ENCODE results near the gene TUBB1.

Gene TUBB1

DNA sequence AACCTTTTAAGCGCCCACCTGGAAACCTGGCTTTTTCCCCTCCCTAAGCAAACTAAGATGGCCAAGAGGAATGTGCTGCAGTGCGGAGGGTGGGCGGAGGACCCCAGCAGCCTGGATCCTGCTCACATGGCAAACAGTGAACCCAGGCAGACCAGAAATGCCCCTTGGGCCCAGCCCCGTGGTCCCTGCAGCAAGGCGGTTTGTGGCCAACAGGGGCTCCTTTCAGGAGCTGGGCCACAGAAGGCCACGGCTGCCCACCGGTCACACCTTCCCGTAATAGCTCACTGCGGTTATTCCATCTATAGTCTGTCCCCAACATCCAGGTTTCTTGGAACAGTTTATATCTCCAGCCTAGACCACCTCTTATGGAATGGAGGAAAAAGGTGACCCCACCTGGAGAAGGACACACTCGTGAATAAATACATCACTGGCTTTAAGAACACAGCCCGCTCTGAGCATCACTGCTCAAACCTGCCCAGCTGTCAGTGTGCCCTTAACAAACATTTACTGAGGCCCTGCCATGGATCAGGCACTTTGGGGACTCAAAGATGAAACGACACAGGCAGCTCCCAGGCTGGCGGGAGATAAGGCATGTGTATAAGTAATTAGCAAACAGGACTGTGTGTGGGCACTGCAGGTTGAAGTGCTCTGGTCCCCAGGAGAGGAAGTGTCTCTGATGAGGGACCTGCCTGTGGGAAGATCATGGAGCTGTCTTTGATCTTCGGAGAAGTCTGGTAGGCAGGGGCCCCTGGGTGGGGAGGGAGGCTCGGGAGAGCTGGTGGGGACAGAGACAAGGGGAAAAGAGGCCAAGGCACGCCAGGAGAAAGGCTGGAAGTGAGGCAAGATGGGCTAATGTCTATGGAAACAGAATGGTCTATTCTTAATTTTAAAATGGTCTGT is 3.2 kb upstream of the TUBB1 start:
- no peak for DNase-seq (ENCODE audit: low read depth)
- H3K4me3 ChIP-seq (ENCODE audit: low read depth, low read length) = no peak overlapping the region

DNA sequence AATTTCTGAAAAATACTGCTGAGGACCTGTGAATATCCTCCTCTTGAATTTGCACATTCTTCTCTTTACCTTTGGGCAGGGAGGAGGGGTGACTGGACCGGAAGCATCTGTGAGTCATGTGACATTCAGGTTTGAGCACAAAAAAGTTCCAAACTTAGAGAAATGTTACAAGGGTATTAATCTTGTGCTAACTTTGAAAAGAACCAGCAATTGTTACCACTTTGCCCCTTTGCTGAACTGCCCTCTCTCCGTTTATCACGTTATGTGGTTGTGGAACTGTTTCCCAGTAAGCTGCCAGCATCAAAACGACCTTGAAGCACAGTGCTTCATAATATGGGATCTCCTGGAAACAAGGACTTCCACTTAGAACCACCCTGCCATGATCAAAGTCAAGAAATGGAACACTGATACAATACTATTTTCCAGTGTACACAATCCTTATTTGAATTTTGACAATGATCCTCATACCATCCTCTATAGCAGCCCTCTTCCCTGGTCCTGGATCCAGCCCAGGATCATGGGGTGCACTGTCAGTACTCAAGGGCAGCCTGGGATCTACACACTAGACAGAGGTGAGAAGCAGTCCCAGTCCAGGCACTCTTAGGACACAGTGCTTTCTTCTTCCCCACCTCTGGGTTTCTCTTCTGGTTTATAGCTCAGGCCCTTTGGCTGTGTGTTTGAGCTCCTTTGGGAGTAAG is 2.3 kb upstream of the TUBB1 start:
- no peak overlapping the region for H3K4me3 ChIP-seq (ENCODE audit: low read depth, low read length)
- DNase-seq (ENCODE audit: low read depth) = no peak

DNA sequence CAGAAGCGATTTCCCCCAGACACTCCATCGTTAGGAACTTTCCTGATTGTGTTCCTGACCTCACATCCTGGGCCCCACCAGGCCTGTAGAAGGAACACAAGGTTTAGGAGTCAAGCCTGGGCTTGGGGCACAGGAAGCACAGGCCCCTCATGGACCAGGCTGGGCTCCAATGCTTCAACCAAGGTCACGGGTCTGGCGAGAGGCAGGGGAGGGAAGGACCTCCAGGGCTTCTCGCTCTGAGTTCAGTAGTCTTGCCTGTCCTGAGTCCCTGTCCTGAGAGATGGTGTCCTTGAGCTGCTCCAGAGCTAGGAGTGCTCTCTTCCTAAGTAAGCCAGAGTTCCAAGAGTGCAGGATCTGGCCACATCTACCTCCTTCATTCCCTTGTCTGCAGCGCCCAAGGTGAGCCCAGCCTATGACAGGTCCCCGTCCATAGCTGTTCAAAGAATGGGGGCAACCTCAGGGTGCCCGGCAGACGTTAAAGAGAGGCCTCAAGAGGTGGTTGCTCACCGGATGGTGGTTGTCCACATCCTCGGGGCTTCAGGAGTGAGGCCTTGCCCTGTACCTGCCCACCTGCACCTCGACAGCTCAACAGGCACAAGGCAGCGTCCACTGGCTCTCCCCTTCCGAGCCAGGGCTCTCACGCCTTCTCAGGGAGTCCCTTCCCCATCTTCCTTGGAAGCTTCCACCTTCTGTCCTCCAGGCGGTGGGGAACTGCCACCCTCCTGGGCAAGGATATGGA is 1.6 kb upstream of the TUBB1 start:
- H3K4me3 ChIP-seq (ENCODE audit: low read depth, low read length) = no peak overlapping the region
- DNase-seq (ENCODE audit: low read depth) = no peak

DNA sequence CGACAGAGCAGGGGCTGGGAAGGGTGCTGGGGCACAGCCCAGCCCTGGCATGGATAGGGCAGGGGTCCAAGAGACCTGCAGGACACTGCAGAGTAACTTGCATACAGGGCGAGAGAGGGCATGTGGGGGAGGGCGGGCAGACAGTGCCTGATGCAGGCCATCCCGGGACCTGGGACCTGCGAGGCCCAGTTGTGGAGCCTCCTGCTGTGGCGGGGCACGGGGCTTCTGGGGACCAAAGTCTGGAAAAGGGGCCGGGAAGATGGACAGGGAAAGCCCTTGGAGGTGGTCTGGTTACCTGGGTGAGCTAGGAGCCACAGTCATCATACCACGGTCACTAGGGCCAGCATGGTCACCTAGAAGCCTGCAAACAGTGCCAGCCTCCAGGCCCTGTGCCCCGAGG is 412 bp upstream of the TUBB1 start:
- H3K4me3 ChIP-seq (ENCODE audit: low read depth, low read length) = no peak overlapping the region
- no peak for DNase-seq (ENCODE audit: low read depth)

DNA sequence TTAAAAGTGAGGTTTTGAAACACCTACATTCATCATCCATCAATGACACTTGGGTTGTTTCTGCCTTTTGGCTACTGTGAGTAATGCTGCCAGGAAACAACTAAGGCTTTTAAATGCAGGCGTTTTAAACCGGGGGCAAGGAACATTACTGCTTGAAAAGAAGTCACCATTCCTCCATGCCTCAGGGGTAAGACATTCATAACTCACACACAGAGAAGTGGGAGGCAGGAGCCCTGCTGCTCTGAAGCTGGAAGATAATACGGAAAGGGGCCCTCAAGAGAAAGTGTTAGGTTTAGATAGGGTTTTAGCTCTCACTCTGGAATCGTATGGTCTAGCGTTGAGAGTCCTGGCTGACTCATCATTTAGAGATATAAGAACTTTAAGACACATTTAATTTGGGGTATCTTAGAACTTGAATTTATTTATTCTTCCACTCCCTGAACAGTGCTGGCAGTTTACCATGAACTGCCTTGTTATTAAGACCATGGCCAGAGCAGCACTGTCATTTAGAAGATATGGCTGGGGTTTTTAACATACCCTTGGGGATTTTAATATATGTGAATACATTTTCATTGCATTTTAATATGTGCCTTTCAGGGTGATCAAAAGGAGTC is 1.8 kb downstream of the TUBB1 start:
- peak; percentile 10 for DNase-seq (ENCODE audit: low read depth)
- no peak overlapping the region for H3K4me3 ChIP-seq (ENCODE audit: low read depth, low read length)

DNA sequence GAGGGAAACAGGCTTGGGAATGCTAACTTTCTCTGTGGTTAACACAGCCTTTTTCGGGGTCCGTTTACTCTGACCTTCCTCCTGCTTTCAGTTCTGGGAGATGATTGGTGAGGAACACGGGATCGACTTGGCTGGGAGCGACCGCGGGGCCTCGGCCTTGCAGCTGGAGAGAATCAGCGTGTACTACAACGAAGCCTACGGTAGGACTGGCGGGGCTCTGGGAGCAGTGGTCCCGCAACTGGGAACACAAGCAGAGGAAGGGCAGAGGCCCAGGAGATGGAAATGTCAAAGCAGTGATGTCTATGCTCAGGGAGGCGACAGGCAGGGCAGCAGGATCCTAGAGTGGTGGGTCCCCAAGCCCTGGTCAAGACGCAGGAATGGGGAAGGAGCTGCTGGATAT is 3.5 kb downstream of the TUBB1 start:
- DNase-seq (ENCODE audit: low read depth) = no peak
- no peak overlapping the region for H3K4me3 ChIP-seq (ENCODE audit: low read depth, low read length)

DNA sequence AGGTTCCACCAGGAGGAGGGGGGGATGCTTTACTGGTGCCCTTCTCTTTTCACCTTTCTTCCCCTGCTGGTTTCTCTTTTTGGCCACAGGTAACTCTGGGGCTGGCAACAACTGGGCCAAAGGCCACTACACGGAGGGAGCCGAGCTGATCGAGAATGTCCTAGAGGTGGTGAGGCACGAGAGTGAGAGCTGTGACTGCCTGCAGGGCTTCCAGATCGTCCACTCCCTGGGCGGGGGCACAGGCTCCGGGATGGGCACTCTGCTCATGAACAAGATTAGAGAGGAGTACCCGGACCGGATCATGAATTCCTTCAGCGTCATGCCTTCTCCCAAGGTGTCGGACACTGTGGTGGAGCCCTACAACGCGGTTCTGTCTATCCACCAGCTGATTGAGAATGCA is 4.4 kb downstream of the TUBB1 start:
- DNase-seq (ENCODE audit: low read depth) = no peak
- H3K4me3 ChIP-seq (ENCODE audit: low read depth, low read length) = no peak overlapping the region

DNA sequence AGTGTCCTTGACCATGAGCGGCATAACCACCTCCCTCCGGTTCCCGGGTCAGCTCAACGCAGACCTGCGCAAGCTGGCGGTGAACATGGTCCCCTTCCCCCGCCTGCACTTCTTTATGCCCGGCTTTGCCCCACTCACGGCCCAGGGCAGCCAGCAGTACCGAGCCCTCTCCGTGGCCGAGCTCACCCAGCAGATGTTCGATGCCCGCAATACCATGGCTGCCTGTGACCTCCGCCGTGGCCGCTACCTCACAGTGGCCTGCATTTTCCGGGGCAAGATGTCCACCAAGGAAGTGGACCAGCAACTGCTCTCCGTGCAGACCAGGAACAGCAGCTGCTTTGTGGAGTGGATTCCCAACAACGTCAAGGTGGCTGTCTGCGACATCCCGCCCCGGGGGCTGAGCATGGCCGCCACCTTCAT is 4.9 kb downstream of the TUBB1 start:
- DNase-seq (ENCODE audit: low read depth) = no peak
- no peak overlapping the region for H3K4me3 ChIP-seq (ENCODE audit: low read depth, low read length)

DNA sequence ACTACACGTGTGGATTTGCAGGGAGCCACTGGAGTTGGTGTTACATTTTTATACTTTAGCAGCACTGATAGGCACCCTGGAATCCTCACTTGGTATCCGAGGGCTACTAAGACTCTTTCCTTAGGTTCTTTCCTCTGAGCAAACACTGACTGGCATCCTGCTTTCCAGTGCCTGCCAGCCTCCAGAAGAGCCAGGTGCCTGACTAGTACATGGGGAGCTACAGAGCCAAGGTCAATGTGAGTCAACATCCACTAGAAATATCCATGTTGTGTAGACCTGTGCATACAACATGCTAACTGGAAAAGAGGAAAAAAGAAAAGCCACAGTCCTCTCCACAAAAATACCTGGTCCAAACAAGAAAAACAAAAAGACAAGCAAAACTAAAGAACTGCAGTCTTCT is 5.9 kb downstream of the TUBB1 start:
- no peak for DNase-seq (ENCODE audit: low read depth)
- H3K4me3 ChIP-seq (ENCODE audit: low read depth, low read length) = no peak overlapping the region

DNA sequence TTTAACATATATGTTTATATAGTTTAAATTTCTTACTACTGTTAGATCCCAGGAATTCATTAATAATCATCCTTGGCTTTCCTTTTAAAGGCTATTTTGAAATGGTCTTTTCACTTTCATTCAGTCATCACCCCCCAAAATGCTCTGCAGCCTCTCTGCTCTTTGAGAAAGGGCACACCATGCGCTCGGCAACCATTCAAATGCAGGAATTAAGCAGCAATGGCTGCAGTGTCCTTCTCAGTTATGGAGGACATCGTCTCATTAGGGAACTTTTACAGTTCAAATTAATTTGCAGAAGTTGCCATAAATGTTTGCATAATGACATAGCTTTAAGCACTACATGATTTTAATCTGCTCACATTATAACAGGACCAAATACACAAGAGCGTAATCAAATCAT is 6.3 kb downstream of the TUBB1 start:
- no peak for DNase-seq (ENCODE audit: low read depth)
- no peak overlapping the region for H3K4me3 ChIP-seq (ENCODE audit: low read depth, low read length)

DNA sequence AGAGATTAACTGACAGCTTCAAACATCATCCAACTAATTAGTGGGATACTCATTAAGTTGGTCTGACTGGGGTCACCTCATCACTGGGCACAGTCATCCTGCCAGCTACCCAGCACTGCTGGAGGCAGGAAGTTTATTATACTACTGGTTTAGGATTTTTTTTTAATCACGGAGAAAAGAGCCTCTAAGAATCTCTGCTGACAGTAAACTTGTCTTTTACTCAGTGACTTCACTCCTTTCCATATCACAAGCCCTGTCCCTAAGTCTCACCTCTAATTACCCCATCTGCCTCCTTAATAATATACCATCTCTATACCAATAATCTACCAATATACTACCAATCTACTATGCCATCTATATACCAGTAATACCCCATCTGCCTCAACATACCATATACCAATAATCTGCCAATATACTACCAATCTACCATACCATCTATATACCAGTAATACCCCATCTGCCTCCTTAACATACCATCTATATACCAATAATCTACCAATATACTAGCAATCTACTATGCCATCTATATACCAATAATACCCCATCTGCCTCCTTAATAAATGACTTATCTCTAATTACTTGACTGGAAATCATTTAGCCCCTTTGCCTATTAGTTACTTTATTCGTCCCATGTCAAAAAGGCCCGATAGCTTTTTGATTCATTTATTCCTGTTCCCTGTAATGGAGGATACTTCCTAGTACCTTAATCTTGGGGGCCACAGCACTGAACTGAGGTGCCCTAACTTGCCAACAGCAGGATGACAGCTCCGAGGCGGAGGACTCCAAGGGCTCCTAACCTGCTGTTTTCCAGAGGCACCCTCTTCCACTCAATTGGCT is 7.9 kb downstream of the TUBB1 start:
- DNase-seq (ENCODE audit: low read depth) = no peak
- no peak overlapping the region for H3K4me3 ChIP-seq (ENCODE audit: low read depth, low read length)

DNA sequence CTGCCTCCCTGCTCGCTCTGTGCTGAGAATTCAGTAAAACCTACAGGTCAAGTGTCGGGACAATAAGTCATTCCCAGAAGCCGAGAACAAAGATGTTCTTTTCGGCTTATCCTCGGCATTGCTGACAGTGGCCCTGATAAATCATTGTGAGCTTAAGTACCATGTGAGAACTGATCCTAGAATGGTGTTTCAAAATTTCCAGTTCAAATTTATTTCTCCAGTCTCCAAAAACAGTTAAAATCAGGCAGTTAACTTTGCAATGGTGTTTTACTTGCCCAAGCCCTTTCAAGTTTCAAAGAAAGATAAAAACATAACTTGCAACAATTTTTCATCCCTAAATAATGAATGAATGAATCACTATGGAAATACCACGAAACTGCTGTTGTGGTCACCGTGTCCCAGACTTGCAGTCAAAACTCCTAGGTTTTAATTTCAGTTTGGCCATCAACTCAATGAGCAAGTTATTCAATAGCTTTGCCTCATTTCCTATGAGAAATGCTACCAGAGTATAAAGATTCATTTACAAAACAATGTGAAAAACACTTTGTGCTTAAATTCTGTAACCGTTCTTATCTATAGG is 8.6 kb downstream of the TUBB1 start:
- H3K4me3 ChIP-seq (ENCODE audit: low read depth, low read length) = no peak overlapping the region
- DNase-seq (ENCODE audit: low read depth) = no peak

DNA sequence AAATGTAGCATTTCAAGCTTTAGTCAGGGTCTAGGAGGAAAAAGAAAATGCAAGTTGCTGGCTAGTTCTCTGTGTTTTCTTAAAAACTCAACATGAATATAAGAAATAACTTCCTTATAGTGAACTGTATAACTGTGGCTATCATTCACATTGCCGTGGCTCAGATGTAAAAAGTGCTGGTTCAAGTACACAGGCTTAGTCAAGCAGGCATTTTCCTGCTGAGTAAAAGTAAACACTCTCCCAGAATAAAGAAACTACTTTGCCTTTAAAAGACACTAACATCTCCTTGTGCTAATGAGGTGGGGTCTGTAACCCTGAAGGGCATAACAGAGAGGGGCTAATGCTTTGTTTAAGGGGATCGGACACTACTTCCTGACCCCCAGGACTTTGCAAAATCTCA is 9.6 kb downstream of the TUBB1 start:
- H3K4me3 ChIP-seq (ENCODE audit: low read depth, low read length) = peak overlapping the region; percentile 29
- no peak for DNase-seq (ENCODE audit: low read depth)

DNA sequence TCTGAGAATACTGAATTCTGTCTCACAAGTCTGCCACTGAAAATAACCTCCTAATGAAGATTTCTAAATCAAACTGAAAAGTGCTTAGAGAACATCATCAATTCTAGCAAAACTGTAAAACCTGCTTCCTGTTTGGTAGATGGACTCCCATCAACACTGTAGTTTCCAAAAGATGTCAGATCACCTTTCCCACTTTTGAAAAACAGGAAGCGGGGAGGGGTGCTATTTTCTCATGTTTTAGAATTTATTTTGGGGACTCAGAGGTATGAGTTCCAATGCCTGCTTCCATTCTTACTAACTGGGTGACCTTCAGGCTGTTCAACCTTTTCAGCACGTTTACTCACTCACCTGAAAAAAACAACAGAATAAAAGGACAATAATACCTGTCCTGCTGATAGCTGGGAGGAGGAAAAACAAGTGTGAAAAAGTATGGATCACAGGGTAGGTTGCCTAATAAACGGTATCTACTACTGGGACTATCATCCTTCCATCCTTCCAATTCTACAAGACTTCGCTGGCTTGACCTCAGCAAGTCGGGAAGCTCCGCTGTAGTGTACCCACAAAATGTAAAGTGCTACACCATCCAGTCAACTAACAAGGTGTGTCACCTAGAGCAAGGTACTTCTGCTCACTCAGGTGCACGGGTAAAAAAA is 11.8 kb downstream of the TUBB1 start:
- H3K4me3 ChIP-seq (ENCODE audit: low read depth, low read length) = peak overlapping the region; percentile 89
- no peak for DNase-seq (ENCODE audit: low read depth)

DNA sequence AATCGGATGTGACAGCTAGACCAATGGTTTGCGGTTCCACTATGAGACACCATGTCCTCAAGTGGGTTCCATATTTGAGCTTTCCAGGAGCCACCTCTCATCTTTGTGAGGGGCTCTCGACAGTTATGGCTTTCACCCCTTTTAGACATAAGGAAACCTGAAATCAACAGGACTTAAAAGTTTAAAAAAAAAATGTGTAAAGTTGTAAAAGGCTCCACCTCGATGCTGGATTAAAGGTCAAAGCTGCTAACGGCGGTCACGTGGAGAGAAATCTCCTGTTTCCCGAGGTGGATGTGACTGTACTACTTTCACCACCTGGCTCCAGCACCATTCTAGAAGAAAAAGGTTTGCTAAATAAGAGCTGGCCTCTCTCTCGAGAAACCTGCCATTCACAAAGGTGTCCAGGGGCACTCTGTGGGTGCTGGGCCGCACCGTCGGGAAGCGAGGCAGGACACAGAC is 12.4 kb downstream of the TUBB1 start:
- H3K4me3 ChIP-seq (ENCODE audit: low read depth, low read length) = peak overlapping the region; percentile 89
- no peak for DNase-seq (ENCODE audit: low read depth)

DNA sequence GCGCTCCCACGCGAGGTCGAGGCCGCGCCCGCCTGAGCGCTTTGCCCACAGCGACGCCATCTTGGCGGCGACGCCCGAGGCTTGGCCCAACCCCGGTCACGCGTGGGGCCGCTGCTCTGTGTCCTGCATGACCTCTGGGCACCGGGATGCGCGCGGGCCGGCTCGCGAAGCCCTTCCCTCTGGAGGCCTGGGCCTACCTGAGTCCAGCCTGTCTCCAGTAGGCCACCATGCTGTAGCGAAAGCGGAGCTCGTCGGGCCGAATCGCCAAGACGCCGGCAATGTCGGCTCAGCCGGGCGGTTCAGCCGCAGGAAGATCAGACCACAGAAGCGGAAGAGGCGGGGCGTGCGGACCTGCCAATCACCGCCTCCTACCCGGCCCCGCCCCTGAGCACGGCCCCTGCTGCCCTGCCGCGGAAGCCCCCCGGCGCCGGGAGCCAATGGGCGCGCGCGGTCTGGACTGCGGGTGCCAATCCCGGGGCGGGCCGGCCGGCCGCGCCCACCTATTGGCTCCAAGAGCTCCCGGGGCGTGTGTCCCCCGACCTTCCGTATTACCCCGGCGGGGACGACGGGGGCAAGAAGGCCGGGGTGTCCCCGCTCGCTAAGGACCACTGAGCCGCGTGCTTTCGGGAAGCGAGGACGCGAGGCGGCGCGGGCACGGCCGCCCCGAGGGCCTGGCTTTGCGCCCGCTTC is 12.9 kb downstream of the TUBB1 start, which contains the start of gene ATP5F1E:
ATP5F1E (minus strand) TSS at position 313 of the 690 bp plus-strand sequence; CDS start at position 229, 84 bp downstream.
- H3K4me3 ChIP-seq (ENCODE audit: low read depth, low read length) = peak within 1 kb of the TSS; percentile 89
- DNase-seq (ENCODE audit: low read depth) = peak; percentile 77

DNA sequence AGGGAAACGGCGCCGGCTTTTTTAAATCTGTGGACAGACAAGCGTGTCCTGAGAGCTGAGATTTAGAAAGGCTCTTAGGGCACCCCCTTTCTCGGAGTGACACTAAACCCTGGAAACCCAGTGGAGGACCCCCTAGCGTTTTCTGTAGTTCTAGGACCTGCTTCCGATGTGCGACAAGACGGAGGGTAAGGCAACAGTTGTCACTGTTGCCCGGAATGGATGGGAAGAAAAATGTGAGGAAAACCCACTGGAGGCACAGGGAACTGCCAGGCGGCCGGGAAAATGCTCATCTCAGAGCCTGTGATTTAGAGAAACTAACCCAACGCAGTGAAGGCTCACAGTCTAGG is 13.5 kb downstream of the TUBB1 start:
- DNase-seq (ENCODE audit: low read depth) = no peak
- peak overlapping the region; percentile 89 for H3K4me3 ChIP-seq (ENCODE audit: low read depth, low read length)
